CD1c-positive myeloid dendritic cell (primary cell): ENCODE measurements around the gene SAMD13.

Experiments
- DNase-seq: peaks from one replicate; pipeline ENCODE4 v3.0.0-alpha.2; 2016; ENCODE audit errors: extremely low spot score

SAMD13 gene

DNA sequence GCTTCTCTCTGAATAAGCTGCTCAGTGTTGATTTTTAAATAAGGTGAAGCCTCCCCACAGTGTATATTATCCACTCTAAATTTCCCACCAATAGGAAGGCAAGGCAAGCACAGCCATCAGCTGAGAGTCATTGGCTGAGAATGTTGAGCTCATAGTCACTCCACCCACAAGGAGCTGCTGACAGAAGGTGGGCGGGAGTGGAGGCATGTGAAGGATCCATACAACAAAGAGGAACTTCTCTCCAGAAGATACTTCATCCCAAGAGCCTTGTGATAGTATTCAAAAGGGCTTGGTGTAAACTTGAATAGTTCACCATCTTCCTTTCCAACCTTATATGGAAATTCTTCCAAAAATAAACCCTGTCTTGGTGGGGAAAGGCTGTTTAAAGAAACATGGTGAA lies 42.8 kb downstream of the SAMD13 start:
- peak; percentile 73 for DNase-seq

DNA sequence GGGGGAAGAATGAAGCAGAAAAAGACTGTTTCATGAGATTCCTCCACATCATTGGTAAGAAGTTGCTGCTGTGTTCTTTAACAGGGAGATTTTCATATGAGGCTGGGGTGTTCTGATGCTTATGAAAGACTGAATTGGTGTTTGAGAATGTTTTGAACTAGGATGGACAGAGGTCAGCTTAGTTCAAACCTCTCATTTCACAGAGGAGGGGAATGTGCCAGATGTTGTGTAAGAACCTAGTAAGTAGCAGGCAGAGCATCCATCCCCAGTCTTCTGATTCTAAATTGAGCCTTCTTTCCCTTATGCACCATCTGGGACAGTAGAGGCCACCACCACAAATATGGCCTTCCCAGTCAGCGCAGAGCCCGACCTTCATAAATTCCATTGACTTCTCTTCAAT lies 43.7 kb downstream of the SAMD13 start:
- DNase-seq, result no peak

DNA sequence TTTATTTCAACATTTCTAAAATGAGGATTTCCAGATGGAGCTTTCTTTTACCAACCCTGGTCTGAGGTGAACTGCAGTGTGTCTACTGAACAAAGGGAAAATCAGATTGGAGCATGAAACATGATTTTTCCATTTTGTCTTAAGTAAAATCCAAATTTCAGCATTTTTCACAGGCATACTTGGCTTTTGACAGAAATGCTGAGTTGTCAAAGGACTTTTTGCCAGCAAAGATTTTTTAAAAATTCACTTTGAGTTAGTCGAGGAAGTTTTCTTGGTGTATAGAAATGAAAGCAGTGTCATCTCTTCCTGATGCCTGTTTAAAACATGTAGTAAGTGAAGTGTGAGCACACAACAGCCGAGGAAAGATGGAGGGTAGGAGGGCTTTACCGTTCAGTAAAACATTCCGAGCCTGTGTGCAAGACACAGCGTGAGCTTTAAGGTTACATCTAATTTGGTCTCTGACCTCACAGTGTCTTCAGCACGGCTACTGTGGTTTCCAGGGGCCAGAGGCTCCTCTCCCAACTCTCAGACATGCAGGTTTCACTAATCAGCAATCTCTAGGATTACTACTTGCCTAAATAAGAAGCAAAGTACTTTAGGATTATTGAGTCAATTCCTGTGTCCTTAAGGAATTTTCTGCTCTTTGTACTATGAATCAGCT lies 45.9 kb downstream of the SAMD13 start:
- DNase-seq, result no peak

DNA sequence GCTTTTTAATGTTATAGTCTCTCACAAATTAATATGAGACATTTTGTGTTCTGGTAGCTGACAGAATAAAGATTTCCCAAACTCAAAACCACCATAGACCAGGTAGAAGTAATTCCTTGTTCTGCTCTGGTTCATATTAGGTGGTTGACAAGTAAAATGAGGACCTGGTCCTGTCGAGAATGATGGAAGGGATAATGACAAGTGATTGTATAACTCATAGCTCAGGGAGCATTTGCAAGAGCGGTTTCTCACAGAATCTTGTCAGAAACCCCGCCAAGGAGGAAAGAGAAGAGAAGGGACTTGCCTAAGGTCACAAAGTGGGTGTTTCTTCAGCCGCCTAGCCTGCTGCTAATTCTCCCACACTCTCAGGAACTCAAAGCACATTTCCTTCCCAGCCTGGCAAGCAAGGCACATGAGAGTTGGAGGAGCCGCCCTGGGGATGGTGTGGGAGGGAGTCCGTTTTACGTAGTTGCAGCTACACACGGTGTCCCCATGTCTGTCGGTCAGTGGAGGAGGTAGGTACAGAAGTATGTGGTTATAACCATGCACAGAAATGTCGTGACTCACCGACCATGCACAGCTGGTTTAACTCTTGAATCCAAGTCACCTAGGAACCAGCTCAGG lies 46.5 kb downstream of the SAMD13 start:
- peak; percentile 56 for DNase-seq

- peak; percentile 38 for DNase-seq
These were observed 47.3 kb downstream of the SAMD13 start for GRCh38 chr1:84348759-84349158.

DNA sequence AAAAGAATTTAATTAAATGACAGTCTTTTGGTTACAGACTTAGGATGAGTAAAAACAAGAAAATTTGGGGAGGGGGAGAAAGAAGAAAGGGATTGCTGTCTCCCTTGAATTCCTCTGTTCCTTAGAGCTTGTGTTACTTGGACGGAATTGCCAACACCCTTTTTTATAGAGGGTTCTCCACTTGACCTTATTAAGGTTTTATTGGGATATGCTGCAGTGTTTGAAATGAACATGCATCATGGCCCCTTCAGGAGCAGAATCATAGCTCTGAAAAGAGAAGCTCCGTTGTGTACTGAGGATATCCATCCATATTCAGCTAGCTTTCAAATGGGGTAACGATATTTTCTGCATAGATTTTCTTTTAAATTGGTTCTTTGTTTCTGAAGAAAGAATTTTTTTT lies 48.6 kb downstream of the SAMD13 start:
- DNase-seq, result no peak

GRCh38 chr1:84350550-84350949 lies 49.0 kb downstream of the SAMD13 start:
- DNase-seq, result no peak

DNA sequence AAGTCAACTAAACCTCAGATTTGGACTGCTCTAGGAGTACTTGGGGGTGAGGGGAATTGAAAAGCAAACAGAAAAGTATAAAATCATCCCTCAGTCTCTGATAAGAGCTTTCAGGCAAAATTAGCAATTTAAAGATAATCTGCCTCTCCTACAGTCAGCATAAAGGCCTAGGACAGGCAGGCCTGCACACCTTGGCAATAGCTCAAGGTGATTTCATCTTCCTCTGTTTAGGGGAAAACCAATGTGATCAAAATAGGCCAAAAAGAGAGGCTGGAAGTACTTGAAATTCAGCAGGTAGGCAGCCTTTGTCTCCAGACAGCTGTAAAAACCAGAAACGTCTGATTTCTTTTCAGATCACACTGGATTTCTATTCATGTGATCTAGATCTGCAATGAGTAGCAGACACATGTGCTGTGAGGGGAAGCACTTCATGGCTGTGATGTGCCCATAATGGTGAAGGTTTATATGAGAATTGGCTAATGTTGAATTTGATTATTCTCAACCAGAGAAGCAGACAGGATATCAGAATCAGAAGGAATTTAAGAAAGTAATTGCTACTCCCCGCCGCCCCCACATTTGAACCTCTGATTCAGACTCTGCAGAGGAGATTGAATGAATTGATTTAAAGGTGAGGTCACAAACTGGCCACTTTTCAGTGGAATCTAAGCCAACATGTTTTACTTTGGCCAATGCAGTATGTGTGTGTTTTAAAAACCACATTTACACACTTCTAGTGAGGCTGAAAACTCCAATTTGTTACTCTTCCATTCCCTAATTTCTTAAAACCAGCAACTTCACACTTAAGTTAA lies 51.0 kb downstream of the SAMD13 start:
- no peak for DNase-seq

DNA sequence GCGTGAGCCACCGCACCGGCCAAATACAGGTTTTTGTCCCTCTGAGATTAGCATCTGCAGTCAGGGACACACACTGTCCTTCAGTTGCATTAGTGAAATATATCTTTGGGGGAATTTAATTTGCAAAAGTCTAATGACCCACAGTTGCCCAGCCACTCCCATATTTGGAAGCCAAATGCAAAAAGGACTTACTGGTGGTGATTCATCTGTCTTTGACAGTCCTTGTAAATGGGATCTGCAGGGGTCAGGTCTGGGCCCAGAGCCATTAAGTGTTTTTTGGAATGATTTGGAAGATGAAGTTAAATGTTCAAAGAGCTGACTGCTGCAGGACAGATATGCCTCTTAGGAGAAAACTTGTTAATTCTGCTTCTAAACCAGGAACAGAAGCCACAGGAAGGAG lies 52.2 kb downstream of the SAMD13 start:
- no peak for DNase-seq

DNA sequence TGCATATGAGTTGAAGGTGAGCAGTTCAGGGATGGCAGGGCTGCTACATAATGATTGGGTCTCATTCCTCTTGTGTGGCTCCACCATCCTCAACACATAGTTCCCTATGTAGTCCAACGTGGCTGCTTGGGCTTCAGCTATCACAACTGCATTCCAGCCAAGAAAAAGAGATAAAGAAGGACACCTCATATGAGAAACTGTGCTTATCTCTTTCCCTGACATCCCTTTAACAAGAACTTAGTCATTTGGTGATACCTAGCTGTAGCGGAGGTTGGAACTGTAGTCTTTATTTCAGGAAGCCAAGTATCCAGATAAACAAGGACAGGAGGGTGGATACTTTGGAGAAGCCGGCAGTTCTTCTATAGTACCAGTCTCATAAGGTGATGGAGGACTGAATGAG lies 54.0 kb downstream of the SAMD13 start:
- DNase-seq, result no peak

DNA sequence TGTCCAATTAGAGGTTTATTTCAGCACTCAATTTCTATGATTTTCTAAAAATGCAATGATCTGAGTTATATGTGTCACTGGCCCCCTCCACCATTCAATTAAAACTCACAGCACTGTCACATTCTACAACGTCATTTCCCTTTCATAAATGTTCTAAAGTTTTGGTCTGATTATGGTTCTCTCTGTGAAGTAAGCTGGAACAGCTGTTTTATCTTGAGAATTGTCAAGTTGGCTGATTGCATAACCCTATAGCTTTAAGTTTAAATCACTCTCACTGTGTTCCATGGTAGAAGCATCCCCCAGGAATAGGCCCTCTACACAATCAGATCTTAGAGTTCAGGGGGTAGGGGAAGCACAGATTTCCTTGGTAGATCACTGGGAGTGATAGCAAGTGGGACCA lies 55.4 kb downstream of the SAMD13 start:
- no peak for DNase-seq

- no peak for DNase-seq
These were observed 57.2 kb downstream of the SAMD13 start for GRCh38 chr1:84358695-84359094.

DNA sequence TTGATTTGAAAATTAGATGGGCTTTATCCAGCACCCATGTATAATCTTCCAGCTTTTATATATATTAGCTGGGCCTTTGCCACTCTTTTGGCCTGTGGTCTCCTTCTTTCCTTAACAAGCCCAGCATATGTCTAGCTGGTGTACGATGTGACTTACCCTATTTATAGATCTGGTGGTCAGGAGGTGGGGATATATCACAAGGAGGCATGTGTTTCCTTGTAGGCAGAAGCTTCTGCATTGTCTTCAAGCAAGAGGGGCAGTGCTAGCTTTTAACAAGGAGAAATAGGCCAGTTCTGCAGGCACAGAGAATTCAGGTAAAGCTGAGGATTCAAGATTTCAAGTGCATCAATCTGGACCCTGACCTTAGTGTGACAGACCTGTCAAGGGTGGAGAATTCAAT lies 58.8 kb downstream of the SAMD13 start:
- DNase-seq, result no peak

GRCh38 chr1:84361796-84362195 lies 60.3 kb downstream of the SAMD13 start:
- DNase-seq, result no peak

GRCh38 chr1:84363019-84363418 lies 61.5 kb downstream of the SAMD13 start:
- DNase-seq, result no peak

GRCh38 chr1:84363622-84364021 lies 62.1 kb downstream of the SAMD13 start:
- DNase-seq, result no peak

- DNase-seq, result peak; percentile 78
These were observed 64.0 kb downstream of the SAMD13 start for GRCh38 chr1:84365225-84366221.

DNA sequence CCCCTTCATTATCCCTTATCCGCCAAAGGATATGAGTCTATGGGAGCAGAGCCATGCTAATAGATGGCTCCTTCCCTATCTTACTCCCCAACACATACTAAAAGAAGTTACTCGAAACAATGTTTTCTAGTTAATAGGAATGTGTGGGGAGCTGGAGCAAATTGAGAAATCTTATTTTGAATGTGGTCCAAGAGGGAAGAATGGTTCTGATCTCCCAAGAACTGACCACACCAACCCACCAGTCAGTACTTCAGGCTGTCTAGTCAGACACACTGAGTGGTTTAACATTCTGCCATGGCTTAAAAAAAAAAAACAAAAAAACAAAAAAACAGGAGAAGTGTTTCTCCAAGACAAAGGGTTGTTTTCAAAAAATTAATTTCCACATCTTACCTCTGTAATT lies 65.3 kb downstream of the SAMD13 start:
- peak; percentile 17 for DNase-seq

DNA sequence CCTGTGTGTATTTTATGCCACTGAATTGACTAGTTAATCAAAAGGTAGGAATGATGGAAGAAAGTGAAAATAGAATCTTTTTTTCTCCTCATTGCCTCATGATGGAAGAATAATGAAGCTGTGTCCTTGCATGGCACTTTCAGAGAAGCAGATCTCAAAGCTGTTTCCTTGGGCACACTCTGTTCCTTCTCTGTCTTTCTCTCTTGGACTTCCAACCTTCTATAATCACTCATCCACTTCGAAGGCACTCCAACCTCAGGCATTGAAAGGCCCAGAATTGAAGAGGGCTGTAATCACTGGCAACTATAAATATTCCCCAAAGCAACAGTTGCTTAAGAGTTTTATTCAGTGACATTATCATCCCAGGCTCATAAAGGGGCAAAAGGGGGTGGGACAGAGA lies 65.7 kb downstream of the SAMD13 start:
- no peak for DNase-seq

- DNase-seq, result no peak
These were observed 66.9 kb downstream of the SAMD13 start for GRCh38 chr1:84368441-84368840.

GRCh38 chr1:84370266-84370665 lies 68.8 kb downstream of the SAMD13 start:
- no peak for DNase-seq
